Measurements from ENCODE around the gene AP3S1. TPM values are rescaled to one million over a fixed set of nuclear protein-coding genes. Genes with fewer than 3 reads are reported as not detected.

Gene AP3S1
- total RNA-seq, 1 donor from 2014 or later: 133 TPM

- no peak for DNase-seq (ENCODE audit: low spot score)
- Mint-ChIP-seq H3K9me3 (ENCODE audit: low read depth) (no peaks in the 10 kb centered on the region), H3K36me3 (ENCODE audit: low read depth) (peaks cover 11% of the 10 kb centered on the region)
These were observed 31.0 kb upstream of the AP3S1 start for GRCh38 chr5:115810761-115811160.

GRCh38 chr5:115811406-115811805 lies 30.3 kb upstream of the AP3S1 start:
- H3K4me3 Mint-ChIP-seq (ENCODE audit: unreplicated experiment): no peak overlapping the region
- peaks cover 11% of the 10 kb centered on the region for H3K36me3 Mint-ChIP-seq (ENCODE audit: low read depth)
- peaks cover 16% of the 10 kb centered on the region for H3K4me1 Mint-ChIP-seq (ENCODE audit: low read depth)

More at GRCh38 chr5:115810761-115811160, 31.0 kb upstream of the AP3S1 start:
- peaks cover 14% of the 10 kb centered on the region for H3K27me3 Mint-ChIP-seq (ENCODE audit: low read depth)
- no peak overlapping the region for H3K4me3 Mint-ChIP-seq (ENCODE audit: unreplicated experiment)
- no peak for TF ChIP-seq CTCF (IDR thresholded peaks at IDR 0.05)
- H3K27ac Mint-ChIP-seq (ENCODE audit: unreplicated experiment): no peak overlapping the region
- peaks cover 12% of the 10 kb centered on the region for H3K4me1 Mint-ChIP-seq (ENCODE audit: low read depth)

GRCh38 chr5:115812372-115812771 lies 29.4 kb upstream of the AP3S1 start:
- peaks cover 16% of the 10 kb centered on the region for H3K4me1 Mint-ChIP-seq (ENCODE audit: low read depth)
- no peak overlapping the region for H3K27ac Mint-ChIP-seq (ENCODE audit: unreplicated experiment)
- no peak for DNase-seq (ENCODE audit: low spot score)
- no peak for TF ChIP-seq CTCF (IDR thresholded peaks at IDR 0.05)
- no peaks in the 10 kb centered on the region for H3K9me3 Mint-ChIP-seq (ENCODE audit: low read depth)
- peaks cover 14% of the 10 kb centered on the region for H3K27me3 Mint-ChIP-seq (ENCODE audit: low read depth)
- no peak overlapping the region for H3K4me3 Mint-ChIP-seq (ENCODE audit: unreplicated experiment)
- H3K36me3 Mint-ChIP-seq (ENCODE audit: low read depth): peaks cover 10% of the 10 kb centered on the region

More at GRCh38 chr5:115811406-115811805, 30.3 kb upstream of the AP3S1 start:
- Mint-ChIP-seq H3K27me3 (ENCODE audit: low read depth) (peaks cover 14% of the 10 kb centered on the region), H3K27ac (ENCODE audit: unreplicated experiment) (no peak overlapping the region), H3K9me3 (ENCODE audit: low read depth) (no peaks in the 10 kb centered on the region)
- TF ChIP-seq CTCF (IDR thresholded peaks at IDR 0.05): no peak
- no peak for DNase-seq (ENCODE audit: low spot score)

- Mint-ChIP-seq H3K36me3 (ENCODE audit: low read depth) (peaks cover 3% of the 10 kb centered on the region), H3K27me3 (ENCODE audit: low read depth) (peaks cover 14% of the 10 kb centered on the region), H3K9me3 (ENCODE audit: low read depth) (no peaks in the 10 kb centered on the region), H3K27ac (ENCODE audit: unreplicated experiment) (no peak overlapping the region), H3K4me1 (ENCODE audit: low read depth) (peaks cover 16% of the 10 kb centered on the region), H3K4me3 (ENCODE audit: unreplicated experiment) (no peak overlapping the region)
- TF ChIP-seq CTCF (IDR thresholded peaks at IDR 0.05): no peak
- no peak for DNase-seq (ENCODE audit: low spot score)
These were observed 28.0 kb upstream of the AP3S1 start for GRCh38 chr5:115813719-115814118.

- no peak for DNase-seq (ENCODE audit: low spot score)
- Mint-ChIP-seq H3K4me1 (ENCODE audit: low read depth) (peaks cover 16% of the 10 kb centered on the region), H3K27ac (ENCODE audit: unreplicated experiment) (no peak overlapping the region), H3K36me3 (ENCODE audit: low read depth) (peaks cover 3% of the 10 kb centered on the region), H3K27me3 (ENCODE audit: low read depth) (peaks cover 14% of the 10 kb centered on the region), H3K4me3 (ENCODE audit: unreplicated experiment) (peak overlapping the region; percentile 87), H3K9me3 (ENCODE audit: low read depth) (no peaks in the 10 kb centered on the region)
- TF ChIP-seq CTCF (IDR thresholded peaks at IDR 0.05): no peak
These were observed 26.6 kb upstream of the AP3S1 start for GRCh38 chr5:115815006-115815692.

Data from chondrocyte (in vitro differentiated cells).